Sigmoid colon (tissue), 4 donors: ENCODE results near the gene MVB12B.

Source experiments
- CTCF ChIP-seq, 4 experiments: fragments of 450-650 bp in 3 of 4; fragments of 200-600 bp in 1 of 4; IDR thresholded peaks; one replicate each; pipeline ENCODE4 v1.5.1; 2016 to 2019; ENCODE audit warnings: antibody characterized with exemption in 4 of 4, mild to moderate bottlenecking in 3 of 4, moderate library complexity in 2 of 4
- EP300 ChIP-seq, 4 donors: sonication (generic); formaldehyde crosslinking; IDR thresholded peaks; one replicate each; pipeline ENCODE4 v1.6.1; 2017; ENCODE audit warnings: antibody characterized with exemption in 4 of 4
- POLR2A ChIP-seq, 2 donors: fragments of 450-650 bp; IDR thresholded peaks; one replicate each; pipeline ENCODE4 v1.6.1; 2016; ENCODE audit warnings: antibody characterized with exemption in 2 of 2, mild to moderate bottlenecking in 2 of 2, moderate library complexity in 2 of 2

DNA sequence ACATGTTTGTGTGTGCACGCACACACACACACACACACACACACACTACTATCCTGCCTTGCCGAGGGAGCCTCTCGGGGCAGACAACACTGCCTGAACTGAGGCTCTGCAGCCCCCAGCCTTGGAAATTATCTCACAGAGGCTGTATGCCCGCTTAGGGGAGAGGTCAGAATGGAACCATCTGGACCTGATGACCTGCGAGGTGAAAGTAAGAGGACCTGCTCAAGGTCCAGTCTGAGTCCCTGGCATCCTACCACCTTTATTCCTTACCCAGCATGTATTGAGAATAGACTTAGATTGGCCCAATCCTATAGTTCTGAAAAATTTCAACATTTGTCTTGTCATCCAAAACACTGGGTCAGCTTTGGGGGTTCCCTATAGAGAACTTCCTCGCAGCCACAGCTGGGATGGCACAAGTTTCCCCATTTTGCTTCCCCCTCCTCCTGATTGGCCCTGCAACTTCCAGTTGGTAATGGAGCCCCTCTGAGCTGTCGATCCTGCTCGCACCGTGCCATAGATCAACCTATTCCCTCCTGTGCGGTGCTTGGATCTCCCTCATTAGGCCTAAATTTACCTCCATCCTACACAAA lies 10.2 kb downstream of the MVB12B start:
- TF ChIP-seq POLR2A (IDR thresholded peaks at IDR 0.05) (no peak), CTCF (IDR thresholded peaks at IDR 0.05) (no peak), EP300 (IDR thresholded peaks at IDR 0.05) (no peak)
